HG02981 (cell line): Measurements from ENCODE around the gene AKAP5.

Experiments used
- ATAC-seq: cut with Tn5 transposase; IDR thresholded peaks from one replicate; pipeline ENCODE4 v1.9.1; 2021; ENCODE audit warnings: mild to moderate bottlenecking, moderate library complexity; ENCODE audit not compliant: unreplicated experiment

Gene AKAP5

GRCh38 chr14:64465191-64465822, at the start of gene AKAP5:
TSS of gene AKAP5 (plus strand) at chr14:64465499. CDS start at chr14:64468395, 2,896 bp downstream.
- ATAC-seq, result peak; percentile 64

- ATAC-seq, result no peak
Measured at GRCh38 chr14:64416348-64416932, 48.9 kb upstream of the AKAP5 start.

GRCh38 chr14:64417055-64417770, 48.1 kb upstream of the AKAP5 start:
- no peak for ATAC-seq

- no peak for ATAC-seq
Measured at GRCh38 chr14:64417771-64418125, 47.6 kb upstream of the AKAP5 start.

- no peak for ATAC-seq
Measured at GRCh38 chr14:64419003-64419402, 46.3 kb upstream of the AKAP5 start.

- no peak for ATAC-seq
Measured at GRCh38 chr14:64421166-64421565, 44.1 kb upstream of the AKAP5 start.

GRCh38 chr14:64422005-64422404, 43.3 kb upstream of the AKAP5 start:
- ATAC-seq, result no peak

GRCh38 chr14:64422756-64423155, 42.5 kb upstream of the AKAP5 start:
- no peak for ATAC-seq

GRCh38 chr14:64423987-64424386, 41.3 kb upstream of the AKAP5 start:
- no peak for ATAC-seq

GRCh38 chr14:64434528-64434927, 30.8 kb upstream of the AKAP5 start:
- ATAC-seq, result no peak

- ATAC-seq, result no peak
Measured at GRCh38 chr14:64438181-64438841, 27.0 kb upstream of the AKAP5 start.

- ATAC-seq, result no peak
Measured at GRCh38 chr14:64439141-64439540, 26.2 kb upstream of the AKAP5 start.

- ATAC-seq, result no peak
Measured at GRCh38 chr14:64440494-64440893, 24.8 kb upstream of the AKAP5 start.

GRCh38 chr14:64442300-64442988, 22.9 kb upstream of the AKAP5 start:
- ATAC-seq, result no peak

GRCh38 chr14:64444140-64444539, 21.2 kb upstream of the AKAP5 start:
- ATAC-seq, result no peak

GRCh38 chr14:64444984-64445845, 20.1 kb upstream of the AKAP5 start:
- ATAC-seq, result peak; percentile 98

- ATAC-seq, result no peak
Measured at GRCh38 chr14:64447876-64448670, 17.2 kb upstream of the AKAP5 start.

- no peak for ATAC-seq
Measured at GRCh38 chr14:64450255-64450654, 15.0 kb upstream of the AKAP5 start.

- ATAC-seq, result no peak
Measured at GRCh38 chr14:64454671-64455070, 10.6 kb upstream of the AKAP5 start.
